Prostate gland (tissue), 2 donors: Measurements from ENCODE around the gene RAB28.

Experiments used
- POLR2A ChIP-seq: fragments of 450-650 bp; IDR thresholded peaks from one replicate; pipeline ENCODE4 v1.6.1; 2016; ENCODE audit warnings: antibody characterized with exemption, mild to moderate bottlenecking
- POLR2AphosphoS5 ChIP-seq: sonication (generic); formaldehyde crosslinking; IDR thresholded peaks from one replicate; pipeline ENCODE4 v1.6.1; 2017; ENCODE audit warnings: antibody characterized with exemption
- TF ChIP-seq, protein P1 (sequence below), 4 experiments: fragments of 200-600 bp in 2 of 4; fragments of 450-650 bp in 2 of 4; sonication (generic) in 2 of 4; IDR thresholded peaks; 1 replicate in 3 of 4; 2 replicates in 1 of 4; pipeline ENCODE4 v1.5.1; 2016 to 2019; ENCODE audit warnings: antibody characterized with exemption in 4 of 4, mild to moderate bottlenecking in 2 of 4, moderate library complexity in 2 of 4

DNA sequence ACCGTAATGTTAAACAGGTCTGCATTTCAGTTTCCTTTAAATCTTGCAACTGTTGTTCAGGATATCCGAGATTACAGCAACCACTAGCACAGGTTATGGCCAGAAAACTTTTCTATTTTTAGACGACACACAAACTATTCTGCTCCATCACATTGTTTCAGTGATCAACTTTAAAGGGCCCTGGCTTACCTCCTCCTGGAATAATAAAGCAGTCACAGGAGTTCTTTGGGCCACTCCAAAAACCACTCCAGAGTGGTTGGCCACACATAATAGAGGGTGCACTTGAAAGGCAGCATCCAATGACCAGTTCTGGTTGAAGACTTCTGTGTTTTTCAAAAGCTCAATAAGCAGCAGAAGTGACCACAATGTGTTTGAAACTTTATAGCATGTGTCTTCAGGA lies 118.9 kb downstream of the RAB28 start:
- TF ChIP-seq, protein P1, sequence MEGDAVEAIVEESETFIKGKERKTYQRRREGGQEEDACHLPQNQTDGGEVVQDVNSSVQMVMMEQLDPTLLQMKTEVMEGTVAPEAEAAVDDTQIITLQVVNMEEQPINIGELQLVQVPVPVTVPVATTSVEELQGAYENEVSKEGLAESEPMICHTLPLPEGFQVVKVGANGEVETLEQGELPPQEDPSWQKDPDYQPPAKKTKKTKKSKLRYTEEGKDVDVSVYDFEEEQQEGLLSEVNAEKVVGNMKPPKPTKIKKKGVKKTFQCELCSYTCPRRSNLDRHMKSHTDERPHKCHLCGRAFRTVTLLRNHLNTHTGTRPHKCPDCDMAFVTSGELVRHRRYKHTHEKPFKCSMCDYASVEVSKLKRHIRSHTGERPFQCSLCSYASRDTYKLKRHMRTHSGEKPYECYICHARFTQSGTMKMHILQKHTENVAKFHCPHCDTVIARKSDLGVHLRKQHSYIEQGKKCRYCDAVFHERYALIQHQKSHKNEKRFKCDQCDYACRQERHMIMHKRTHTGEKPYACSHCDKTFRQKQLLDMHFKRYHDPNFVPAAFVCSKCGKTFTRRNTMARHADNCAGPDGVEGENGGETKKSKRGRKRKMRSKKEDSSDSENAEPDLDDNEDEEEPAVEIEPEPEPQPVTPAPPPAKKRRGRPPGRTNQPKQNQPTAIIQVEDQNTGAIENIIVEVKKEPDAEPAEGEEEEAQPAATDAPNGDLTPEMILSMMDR (IDR thresholded peaks at IDR 0.05): no peak
- no peak for TF ChIP-seq POLR2AphosphoS5
- no peak for TF ChIP-seq POLR2A
